Iris pigment epithelial cell (primary cell): Measurements from ENCODE around the gene PNO1.
A peak's percentile ranks its signal among the peaks of the same experiment; 100 is the strongest.
"Not testable (repeated sequence)": the region's sequence is repeated elsewhere in the genome, so short reads cannot be mapped to it uniquely, and the experiment has no call there.

Experiments used
- DNase-seq: peaks from one replicate; pipeline ENCODE4 v3.0.0-alpha.2; 2011; ENCODE audit warnings: low read depth

Gene PNO1

GRCh38 chr2:68157402-68158133 lies at the start of gene PNO1:
Gene PNO1 (plus strand): TSS chr2:68157888. CDS start chr2:68157935, 47 bp downstream.
- peak; percentile 95 for DNase-seq

GRCh38 chr2:68108120-68108519 lies 49.6 kb upstream of the PNO1 start:
- DNase-seq = no peak

- no peak for DNase-seq
Observed at GRCh38 chr2:68110102-68110501, 47.6 kb upstream of the PNO1 start.

- no peak for DNase-seq
Observed at GRCh38 chr2:68115965-68116364, 41.7 kb upstream of the PNO1 start.

- DNase-seq = not testable (repeated sequence)
Observed at GRCh38 chr2:68117922-68118321, 39.8 kb upstream of the PNO1 start.

- DNase-seq = no peak
Observed at GRCh38 chr2:68118816-68119215, 38.9 kb upstream of the PNO1 start.

GRCh38 chr2:68119504-68119903 lies 38.2 kb upstream of the PNO1 start:
- DNase-seq = no peak

GRCh38 chr2:68121873-68122679 lies 35.6 kb upstream of the PNO1 start:
- DNase-seq = peak; percentile 81

- no peak for DNase-seq
Observed at GRCh38 chr2:68122680-68122964, 35.1 kb upstream of the PNO1 start.

GRCh38 chr2:68124321-68124720 lies 33.4 kb upstream of the PNO1 start:
- peak; percentile 35 for DNase-seq

GRCh38 chr2:68125821-68126220 lies 31.9 kb upstream of the PNO1 start:
- no peak for DNase-seq

- no peak for DNase-seq
Observed at GRCh38 chr2:68126561-68126960, 31.1 kb upstream of the PNO1 start.

- DNase-seq = no peak
Observed at GRCh38 chr2:68127358-68128242, 30.1 kb upstream of the PNO1 start.

GRCh38 chr2:68134120-68134519 lies 23.6 kb upstream of the PNO1 start:
- DNase-seq = no peak

- no peak for DNase-seq
Observed at GRCh38 chr2:68134554-68134953, 23.1 kb upstream of the PNO1 start.

- no peak for DNase-seq
Observed at GRCh38 chr2:68135448-68136320, 22.0 kb upstream of the PNO1 start.

- no peak for DNase-seq
Observed at GRCh38 chr2:68141875-68142274, 15.8 kb upstream of the PNO1 start.

GRCh38 chr2:68151037-68151436 lies 6.7 kb upstream of the PNO1 start:
- DNase-seq = peak; percentile 16

- DNase-seq = no peak
Observed at GRCh38 chr2:68152681-68153347, 4.9 kb upstream of the PNO1 start.

- no peak for DNase-seq
Observed at GRCh38 chr2:68155618-68156017, 2.1 kb upstream of the PNO1 start.

GRCh38 chr2:68156419-68156818 lies 1.3 kb upstream of the PNO1 start:
- no peak for DNase-seq
